OCI-LY7 (cell line): Measurements from ENCODE around the gene UGT1A3. TPM values are rescaled to one million over a fixed set of nuclear protein-coding genes. Genes with fewer than 3 reads are reported as not detected.

Source experiments
- BruUV-seq: library from RNA; stranded (reverse); fragments of 400-500 nt; replicated peaks from 2 replicates; lab custom pipeline; 2021; lab: Mats Ljungman, UMichigan
- CTCF ChIA-PET: fragments of 300-600 bp; sonication (Branson Sonifier 250); formaldehyde crosslinking; loops from one replicate; lab custom pipeline; 2022; ENCODE audit warnings: antibody characterized with exemption; ENCODE audit not compliant: unreplicated experiment; lab: Charles Lee
- POLR2A ChIA-PET: fragments of 300-600 bp; sonication (Branson Sonifier 250); formaldehyde crosslinking; loops from one replicate; lab custom pipeline; 2022; ENCODE audit warnings: antibody characterized with exemption; lab: Charles Lee
- DNase-seq: peaks from one replicate; pipeline ENCODE4 v3.0.0-alpha.2; 2015; ENCODE audit warnings: low spot score
- H2AFZ ChIP-seq: fragments of 200-600 bp; sonication (generic), shearing (Covaris generic); 2 replicates; pipeline ENCODE4 v1.6.1; 2014; ENCODE audit warnings: mild to moderate bottlenecking, antibody characterized with exemption, low read length, moderate library complexity
- H3K27ac ChIP-seq: fragments of 200-600 bp; sonication (generic); 2 replicates; pipeline ENCODE4 v1.5.1; 2014; ENCODE audit warnings: mixed run types, low read depth, mild to moderate bottlenecking, moderate library complexity, low read length, inconsistent platforms; ENCODE audit not compliant: poor library complexity, severe bottlenecking
- H3K36me3 ChIP-seq: fragments of 200-600 bp; sonication (generic); 2 replicates; pipeline ENCODE4 v1.6.1; 2014; ENCODE audit warnings: mild to moderate bottlenecking, antibody characterized with exemption, low read length, moderate library complexity, mixed read lengths; ENCODE audit not compliant: insufficient read depth
- H3K4me1 ChIP-seq: fragments of 200-600 bp; sonication (generic); 2 replicates; pipeline ENCODE4 v1.5.1; 2014; ENCODE audit warnings: mild to moderate bottlenecking, low read length; ENCODE audit not compliant: insufficient read depth, poor library complexity, severe bottlenecking
- H3K4me2 ChIP-seq: fragments of 200-600 bp; sonication (generic); 2 replicates; pipeline ENCODE4 v1.6.1; 2014; ENCODE audit warnings: mild to moderate bottlenecking, low read length
- H3K4me3 ChIP-seq: fragments of 200-600 bp; sonication (generic); 2 replicates; pipeline ENCODE4 v1.5.1; 2014; ENCODE audit warnings: mild to moderate bottlenecking, low read depth, low read length; ENCODE audit not compliant: poor library complexity, severe bottlenecking
- H3K79me2 ChIP-seq: fragments of 200-600 bp; sonication (generic); 2 replicates; pipeline ENCODE4 v1.6.1; 2016; ENCODE audit warnings: low read depth, mild to moderate bottlenecking, low read length, moderate library complexity, mixed read lengths; ENCODE audit not compliant: insufficient read depth
- H3K9me2 ChIP-seq: fragments of 200-600 bp; sonication (generic); 2 replicates; pipeline ENCODE4 v1.6.1; 2016; ENCODE audit warnings: mild to moderate bottlenecking, low read length, mixed read lengths; ENCODE audit not compliant: insufficient read depth
- H3K9me3 ChIP-seq: fragments of 200-600 bp; sonication (generic); 2 replicates; pipeline ENCODE4 v1.6.1; 2014; ENCODE audit warnings: mild to moderate bottlenecking, mixed run types, low read length, mixed read lengths
- H4K20me1 ChIP-seq: fragments of 200-600 bp; sonication (generic); 2 replicates; pipeline ENCODE4 v1.6.1; 2014; ENCODE audit warnings: mild to moderate bottlenecking, antibody characterized with exemption, low read length, moderate library complexity, mixed read lengths; ENCODE audit not compliant: insufficient read depth
- CTCF ChIP-seq: fragments of 200-600 bp; sonication (generic); conservative IDR thresholded peaks from 2 replicates; pipeline ENCODE4 v1.5.1; 2014; ENCODE audit warnings: mild to moderate bottlenecking, antibody characterized with exemption, low read length, moderate library complexity, mixed read lengths
- EZH2phosphoT487 ChIP-seq: fragments of 200-600 bp; sonication (generic); IDR thresholded peaks from 2 replicates; pipeline ENCODE4 v1.6.1; 2018; ENCODE audit warnings: low read depth, borderline replicate concordance, mild to moderate bottlenecking, mixed run types, antibody characterized with exemption, low read length, moderate library complexity, mixed read lengths
- intact Hi-C: fragments of 100-400 bp; cut with micrococcal nuclease; formaldehyde crosslinking; loops from one replicate; pipeline ENCODE4 v1.10.0; 2022; ENCODE audit not compliant: unreplicated experiment
- total RNA-seq, 2 experiments: library from RNA; depleted of rRNA in 1 of 2; stranded (reverse); fragments of >200 nt in 1 of 2; shearing (Covaris generic) in 1 of 2; gene quantifications; 2 replicates each; pipeline ENCODE4 v1.2.3, GENCODE V29; 2014 to 2022

Gene UGT1A3
- total RNA-seq, 2 experiments from 2014 or later = not detected

- CTCF ChIA-PET = no interaction called here
- no TSS peak for BruUV-seq
- Histone ChIP-seq H2AFZ (no peak overlapping the region), H4K20me1 (no peaks in the 10 kb centered on the region), H3K9me3 (no peaks in the 10 kb centered on the region), H3K79me2 (no peaks in the 10 kb centered on the region), H3K4me3 (no peak overlapping the region), H3K36me3 (no peaks in the 10 kb centered on the region), H3K9me2 (no peaks in the 10 kb centered on the region), H3K27ac (no peak overlapping the region), H3K4me2 (no peak overlapping the region), H3K4me1 (no peaks in the 10 kb centered on the region)
- intact Hi-C loops = no loop called here
- POLR2A ChIA-PET = interaction anchor here (0.9 kb wide), 1 partner anchor 67 kb away, joined by 3 read pairs; no protein-coding TSS in a partner anchor
- TF ChIP-seq EZH2phosphoT487 = no peak
- TF ChIP-seq CTCF = no peak
- DNase-seq = no peak
Measured at GRCh38 chr2:233690444-233690843, 38.4 kb upstream of the UGT1A3 start.

- TF ChIP-seq EZH2phosphoT487 = no peak
- no peak for TF ChIP-seq CTCF
- Histone ChIP-seq H3K4me3 (no peak overlapping the region), H3K9me3 (no peaks in the 10 kb centered on the region), H4K20me1 (no peaks in the 10 kb centered on the region), H3K36me3 (no peaks in the 10 kb centered on the region), H3K27ac (no peak overlapping the region), H3K79me2 (no peaks in the 10 kb centered on the region), H3K4me2 (no peak overlapping the region), H3K4me1 (no peaks in the 10 kb centered on the region), H2AFZ (no peak overlapping the region), H3K9me2 (no peaks in the 10 kb centered on the region)
- DNase-seq = no peak
- BruUV-seq = no TSS peak
- ChIA-PET CTCF (no interaction called here), POLR2A (no interaction called here)
- intact Hi-C loops = no loop called here
Measured at GRCh38 chr2:233691443-233692433, 37.1 kb upstream of the UGT1A3 start.

GRCh38 chr2:233692648-233693047 is 36.2 kb upstream of the UGT1A3 start, which contains the start of gene UGT1A6:
Gene UGT1A6 (plus strand): TSS chr2:233692890. CDS start chr2:233693005, 115 bp downstream.
- no peaks in the 10 kb centered on the region for H3K4me1 ChIP-seq
- no peaks in the 10 kb centered on the region for H3K36me3 ChIP-seq
- no peak within 1 kb of the TSS for H2AFZ ChIP-seq
- no peak within 1 kb of the TSS for H3K4me3 ChIP-seq
- H3K9me3 ChIP-seq = no peaks in the 10 kb centered on the region
- DNase-seq = no peak
- no peak within 1 kb of the TSS for H3K4me2 ChIP-seq
- ChIA-PET POLR2A (no interaction called here), CTCF (no interaction called here)
- BruUV-seq = no TSS peak
- H3K79me2 ChIP-seq = no peaks in the 10 kb centered on the region
- no peaks in the 10 kb centered on the region for H4K20me1 ChIP-seq
- H3K27ac ChIP-seq = no peak within 1 kb of the TSS
- TF ChIP-seq EZH2phosphoT487 (no peak), CTCF (no peak)
- no peaks in the 10 kb centered on the region for H3K9me2 ChIP-seq
- intact Hi-C loops = no loop called here
